COLO829 (cell line): ENCODE measurements around the gene TP73.
A peak's percentile ranks its signal among the peaks of the same experiment; 100 is the strongest.

Source experiments
- DNase-seq: peaks from one replicate; pipeline ENCODE4 v3.0.0; 2012; ENCODE audit warnings: low spot score

TP73 gene

DNA sequence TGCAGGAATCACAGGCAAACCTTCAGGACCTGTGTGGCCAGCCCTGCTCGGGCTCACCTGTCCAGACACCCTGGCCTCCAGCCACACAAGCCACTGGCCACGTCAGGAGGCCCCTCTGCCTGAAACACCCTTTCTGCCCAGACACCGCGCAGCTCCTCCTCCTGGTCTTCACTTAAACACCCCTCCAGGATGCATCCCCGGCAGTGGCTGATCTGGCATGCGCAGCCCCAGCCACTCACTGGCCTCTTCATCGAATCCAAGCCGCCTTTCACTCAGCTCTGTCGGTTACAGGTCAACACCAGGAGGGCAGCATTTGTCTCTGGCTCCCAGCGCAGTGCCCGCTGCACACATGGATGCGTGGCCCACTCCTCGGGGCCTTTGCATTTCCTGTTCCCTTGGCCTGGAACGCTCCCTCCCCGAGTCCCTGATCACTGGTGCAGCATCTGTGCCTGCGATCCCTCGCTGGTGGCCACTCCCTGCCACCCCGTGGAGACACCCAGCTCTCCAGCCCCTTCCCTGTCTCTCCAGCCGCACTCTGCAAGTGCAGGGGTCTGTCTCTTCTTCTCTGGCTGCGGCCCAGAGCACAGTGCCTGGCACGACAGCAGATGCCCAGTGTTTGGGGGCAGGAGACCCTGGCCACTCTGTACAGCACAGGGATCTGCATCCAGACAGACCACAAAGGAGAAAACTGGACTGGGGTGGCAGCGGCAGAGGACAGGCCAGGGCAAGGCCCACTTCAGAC, 18.1 kb upstream of the TP73 start:
- no peak for DNase-seq

DNA sequence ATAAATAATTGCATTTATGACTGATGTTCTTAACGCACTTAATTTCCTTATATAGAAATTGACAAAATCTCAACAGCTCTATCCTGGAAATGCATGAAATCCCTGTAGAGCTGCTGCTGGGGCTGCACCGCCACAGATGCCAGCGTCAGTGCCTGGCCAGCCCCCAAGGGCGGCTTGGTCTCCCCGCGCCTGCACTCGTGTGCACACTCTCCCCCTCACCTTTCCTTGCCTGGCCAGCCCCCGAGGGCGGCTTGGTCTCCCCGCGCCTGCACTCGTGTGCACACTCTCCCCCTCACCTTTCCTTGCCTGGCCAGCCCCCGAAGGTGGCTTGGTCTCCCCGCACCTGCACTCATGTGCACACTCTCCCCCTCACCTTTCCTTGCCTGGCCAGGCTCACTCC, 16.2 kb upstream of the TP73 start:
- DNase-seq: no peak

GRCh38 chr1:3636531-3636930, 15.8 kb upstream of the TP73 start:
- DNase-seq: no peak

DNA sequence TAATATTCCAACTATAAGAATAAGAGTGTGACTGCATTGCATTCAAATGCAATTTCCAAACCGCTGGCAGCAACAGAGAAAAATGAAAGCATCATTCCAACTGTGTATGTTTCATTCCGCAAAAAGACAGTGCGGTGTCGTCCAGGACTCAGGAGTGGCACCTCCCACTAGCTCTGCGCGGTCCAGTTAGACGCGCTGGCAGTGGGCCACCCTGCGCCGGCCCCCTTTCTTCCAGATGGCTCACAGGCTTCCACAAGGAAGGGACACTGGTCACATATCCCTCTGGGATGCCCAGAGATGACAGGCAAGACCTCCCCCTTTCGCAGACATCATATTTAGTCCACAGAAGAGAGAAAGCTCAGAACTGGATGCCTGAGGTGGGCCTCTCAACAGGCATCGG, 14.3 kb upstream of the TP73 start:
- DNase-seq: no peak

DNA sequence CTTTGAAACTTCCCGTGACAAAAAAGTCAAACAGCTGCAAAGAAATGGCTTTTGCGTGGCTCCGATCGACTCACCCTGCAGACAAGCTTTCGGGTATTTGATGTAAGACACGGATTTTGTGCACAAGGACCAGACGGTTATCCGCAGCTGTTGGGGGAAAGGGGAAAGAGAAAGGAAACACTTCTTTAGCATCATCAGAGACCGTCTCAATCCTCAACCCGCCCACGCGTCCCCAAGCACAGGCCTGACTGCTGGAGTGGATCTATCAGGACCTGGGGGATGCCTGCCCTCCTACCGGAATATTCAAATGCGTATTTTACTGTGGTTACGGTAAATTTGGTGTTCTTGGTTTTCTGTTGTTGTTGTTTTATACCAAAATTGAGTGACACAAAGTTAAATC, 13.6 kb upstream of the TP73 start:
- DNase-seq: no peak

GRCh38 chr1:3639397-3639911, 12.9 kb upstream of the TP73 start:
- DNase-seq: no peak

GRCh38 chr1:3640121-3640837, 12.0 kb upstream of the TP73 start:
- DNase-seq: no peak

DNA sequence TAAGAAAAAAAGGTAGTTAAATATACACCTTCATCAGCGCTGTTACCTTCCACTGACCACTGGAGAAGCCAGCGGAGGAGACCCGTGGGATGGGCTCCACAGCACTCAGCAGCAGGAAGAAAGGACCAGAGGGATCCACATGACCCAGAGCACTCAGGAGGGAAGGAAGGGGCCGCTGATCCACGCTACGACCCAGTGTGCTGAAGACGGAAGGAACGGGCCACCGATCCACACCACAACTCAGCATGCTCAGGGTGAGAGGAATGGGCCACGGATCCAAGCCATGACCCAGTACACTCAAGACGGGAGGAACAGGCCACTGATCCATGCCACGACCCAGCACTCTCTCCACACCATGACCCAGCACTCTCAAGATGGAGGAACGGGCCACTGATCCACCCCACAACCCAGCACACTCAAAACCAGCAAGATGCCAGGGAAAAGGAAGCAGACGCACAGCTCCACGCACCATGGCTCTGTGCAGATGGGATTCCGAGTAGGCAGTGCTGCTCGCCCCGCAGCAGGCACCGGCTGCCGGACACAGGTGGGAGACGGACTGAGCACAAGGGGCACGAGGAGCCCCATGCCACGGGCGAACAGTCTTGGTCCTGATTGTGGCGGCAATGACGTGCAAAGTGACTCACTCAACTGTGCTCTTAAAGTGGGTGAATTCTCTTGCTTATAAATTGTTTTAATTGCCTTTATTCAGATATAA, 11.1 kb upstream of the TP73 start:
- DNase-seq: no peak

- DNase-seq: no peak
Measured at GRCh38 chr1:3641816-3642215, 10.5 kb upstream of the TP73 start.

- no peak for DNase-seq
Measured at GRCh38 chr1:3642919-3643675, 9.2 kb upstream of the TP73 start.

GRCh38 chr1:3644273-3644672, 8.0 kb upstream of the TP73 start:
- DNase-seq: no peak

DNA sequence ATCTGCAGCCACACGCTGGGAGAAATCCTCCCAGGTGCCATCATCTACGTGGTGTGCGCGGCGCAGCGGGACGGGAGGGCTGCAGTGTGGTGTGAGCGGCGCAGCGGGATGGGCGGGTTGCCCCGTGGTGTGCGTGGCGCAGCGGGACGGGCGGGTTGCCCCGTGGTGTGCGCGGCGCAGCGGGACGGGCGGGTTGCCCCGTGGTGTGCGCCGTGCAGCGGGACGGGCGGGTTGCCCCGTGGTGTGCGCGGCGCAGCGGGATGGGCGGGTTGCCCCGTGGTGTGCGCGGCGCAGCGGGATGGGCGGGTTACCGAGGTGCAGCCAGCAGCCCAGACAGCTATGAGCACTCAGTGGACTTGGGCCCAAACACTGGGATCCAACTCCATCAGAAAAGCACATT, 7.1 kb upstream of the TP73 start:
- no peak for DNase-seq

- no peak for DNase-seq
Measured at GRCh38 chr1:3645666-3646355, 6.5 kb upstream of the TP73 start.

DNA sequence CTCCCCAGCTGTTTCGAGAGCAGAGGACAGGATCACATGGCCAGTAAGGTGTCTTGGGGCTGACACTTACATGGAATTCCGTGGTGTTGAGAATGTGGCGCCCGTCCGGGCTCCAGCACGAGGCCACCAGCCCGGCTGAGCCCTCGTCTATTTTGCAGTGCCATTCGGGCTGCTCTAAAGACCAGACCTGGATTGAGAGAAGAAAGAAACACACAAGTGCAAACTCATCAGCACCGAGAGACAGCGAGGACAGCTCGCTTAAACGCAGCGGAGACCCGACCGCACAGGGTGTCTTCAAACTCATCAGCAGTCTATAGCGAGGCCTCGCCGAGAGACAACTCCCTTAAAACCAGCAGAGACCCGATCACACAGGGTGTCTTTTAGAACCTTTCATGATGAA, 5.7 kb upstream of the TP73 start:
- no peak for DNase-seq

- peak; percentile 83 for DNase-seq
Measured at GRCh38 chr1:3649342-3650247, 2.7 kb upstream of the TP73 start, which contains the start of gene WRAP73. Gene WRAP73 (minus strand): TSS chr1:3650103. CDS start chr1:3649999, 104 bp downstream.

GRCh38 chr1:3650248-3651025, 1.9 kb upstream of the TP73 start:
- DNase-seq: no peak

- no peak for DNase-seq
Measured at GRCh38 chr1:3651026-3651929, 1.0 kb upstream of the TP73 start.

GRCh38 chr1:3652548-3653285, 401 bp downstream of the TP73 start:
- DNase-seq: no peak
